ENCODE data around the gene CAND2.
"Not testable (repeated sequence)": the region's sequence is repeated elsewhere in the genome, so short reads cannot be mapped to it uniquely, and the experiment has no call there.

Gene CAND2

GRCh38 chr3:12842469-12842868 lies 46.0 kb downstream of the CAND2 start:
- Histone ChIP-seq H3K36me3 (ENCODE audit: insufficient read depth, low read length) (peaks cover 25% of the 10 kb centered on the region), H3K9me3 (ENCODE audit: low read length) (no peaks in the 10 kb centered on the region), H3K4me1 (ENCODE audit: insufficient read depth, low read length) (peaks cover 26% of the 10 kb centered on the region), H3K4me3 (ENCODE audit: low read depth in 1 of 2, low read length in 2 of 2) (no peak overlapping the region), H3K27me3 (ENCODE audit: control insufficient read depth in 1 of 2, insufficient read depth in 2 of 2, low read length in 2 of 2) (no peaks in the 10 kb centered on the region), H3K27ac (ENCODE audit: low read depth, low read length) (no peak overlapping the region), H3K9ac (ENCODE audit: low read length) (no peak overlapping the region)

GRCh38 chr3:12845811-12846210 lies 49.3 kb downstream of the CAND2 start:
- Histone ChIP-seq H3K9ac (ENCODE audit: low read length) (no peak overlapping the region), H3K27ac (ENCODE audit: low read depth, low read length) (no peak overlapping the region), H3K4me3 (ENCODE audit: low read depth in 1 of 2, low read length in 2 of 2) (no peak overlapping the region), H3K4me1 (ENCODE audit: insufficient read depth, low read length) (peaks cover under 1% of the 10 kb centered on the region), H3K36me3 (ENCODE audit: insufficient read depth, low read length) (no peaks in the 10 kb centered on the region), H3K27me3 (ENCODE audit: control insufficient read depth in 1 of 2, insufficient read depth in 2 of 2, low read length in 2 of 2) (no peaks in the 10 kb centered on the region), H3K9me3 (ENCODE audit: low read length) (no peaks in the 10 kb centered on the region)

- Histone ChIP-seq H3K4me1 (ENCODE audit: insufficient read depth, low read length) (no peaks in the 10 kb centered on the region), H3K9ac (ENCODE audit: low read length) (no peak overlapping the region), H3K4me3 (ENCODE audit: low read depth in 1 of 2, low read length in 2 of 2) (no peak overlapping the region), H3K27ac (ENCODE audit: low read depth, low read length) (no peak overlapping the region), H3K36me3 (ENCODE audit: insufficient read depth, low read length) (no peaks in the 10 kb centered on the region), H3K9me3 (ENCODE audit: low read length) (no peaks in the 10 kb centered on the region), H3K27me3 (ENCODE audit: control insufficient read depth in 1 of 2, insufficient read depth in 2 of 2, low read length in 2 of 2) (no peaks in the 10 kb centered on the region)
Measured at GRCh38 chr3:12852201-12852600, 55.7 kb downstream of the CAND2 start.

- not testable (repeated sequence) for H3K9ac ChIP-seq (ENCODE audit: low read length); H3K4me1 ChIP-seq (ENCODE audit: insufficient read depth, low read length); H3K27ac ChIP-seq (ENCODE audit: low read depth, low read length); H3K36me3 ChIP-seq (ENCODE audit: insufficient read depth, low read length); H3K4me3 ChIP-seq (ENCODE audit: low read depth in 1 of 2, low read length in 2 of 2); H3K9me3 ChIP-seq (ENCODE audit: low read length); H3K27me3 ChIP-seq (ENCODE audit: control insufficient read depth in 1 of 2, insufficient read depth in 2 of 2, low read length in 2 of 2)
Measured at GRCh38 chr3:12853847-12854246, 57.4 kb downstream of the CAND2 start.

- no peak overlapping the region for H3K9ac ChIP-seq (ENCODE audit: low read length)
- H3K27me3 ChIP-seq (ENCODE audit: control insufficient read depth in 1 of 2, insufficient read depth in 2 of 2, low read length in 2 of 2) = no peaks in the 10 kb centered on the region
- H3K4me1 ChIP-seq (ENCODE audit: insufficient read depth, low read length) = no peaks in the 10 kb centered on the region
- H3K9me3 ChIP-seq (ENCODE audit: low read length) = no peaks in the 10 kb centered on the region
- H3K4me3 ChIP-seq (ENCODE audit: low read depth in 1 of 2, low read length in 2 of 2) = no peak overlapping the region
- no peak overlapping the region for H3K27ac ChIP-seq (ENCODE audit: low read depth, low read length)
- H3K36me3 ChIP-seq (ENCODE audit: insufficient read depth, low read length) = no peaks in the 10 kb centered on the region
Measured at GRCh38 chr3:12854565-12854964, 58.1 kb downstream of the CAND2 start.

- Histone ChIP-seq H3K9ac (ENCODE audit: low read length) (no peak overlapping the region), H3K4me1 (ENCODE audit: insufficient read depth, low read length) (no peaks in the 10 kb centered on the region), H3K36me3 (ENCODE audit: insufficient read depth, low read length) (no peaks in the 10 kb centered on the region), H3K27me3 (ENCODE audit: control insufficient read depth in 1 of 2, insufficient read depth in 2 of 2, low read length in 2 of 2) (no peaks in the 10 kb centered on the region), H3K9me3 (ENCODE audit: low read length) (no peaks in the 10 kb centered on the region), H3K27ac (ENCODE audit: low read depth, low read length) (no peak overlapping the region), H3K4me3 (ENCODE audit: low read depth in 1 of 2, low read length in 2 of 2) (no peak overlapping the region)
Measured at GRCh38 chr3:12856626-12857025, 60.1 kb downstream of the CAND2 start.

- Histone ChIP-seq H3K9ac (ENCODE audit: low read length) (no peak overlapping the region), H3K36me3 (ENCODE audit: insufficient read depth, low read length) (no peaks in the 10 kb centered on the region), H3K27me3 (ENCODE audit: control insufficient read depth in 1 of 2, insufficient read depth in 2 of 2, low read length in 2 of 2) (no peaks in the 10 kb centered on the region), H3K4me3 (ENCODE audit: low read depth in 1 of 2, low read length in 2 of 2) (no peak overlapping the region), H3K9me3 (ENCODE audit: low read length) (no peaks in the 10 kb centered on the region), H3K4me1 (ENCODE audit: insufficient read depth, low read length) (no peaks in the 10 kb centered on the region), H3K27ac (ENCODE audit: low read depth, low read length) (no peak overlapping the region)
Measured at GRCh38 chr3:12859840-12860239, 63.4 kb downstream of the CAND2 start.

GRCh38 chr3:12861611-12862010 lies 65.1 kb downstream of the CAND2 start:
- H3K27me3 ChIP-seq (ENCODE audit: control insufficient read depth in 1 of 2, insufficient read depth in 2 of 2, low read length in 2 of 2) = no peaks in the 10 kb centered on the region
- no peak overlapping the region for H3K27ac ChIP-seq (ENCODE audit: low read depth, low read length)
- H3K9me3 ChIP-seq (ENCODE audit: low read length) = no peaks in the 10 kb centered on the region
- H3K4me3 ChIP-seq (ENCODE audit: low read depth in 1 of 2, low read length in 2 of 2) = no peak overlapping the region
- no peaks in the 10 kb centered on the region for H3K36me3 ChIP-seq (ENCODE audit: insufficient read depth, low read length)
- no peak overlapping the region for H3K9ac ChIP-seq (ENCODE audit: low read length)
- no peaks in the 10 kb centered on the region for H3K4me1 ChIP-seq (ENCODE audit: insufficient read depth, low read length)

- H3K27me3 ChIP-seq (ENCODE audit: control insufficient read depth in 1 of 2, insufficient read depth in 2 of 2, low read length in 2 of 2) = no peaks in the 10 kb centered on the region
- H3K4me3 ChIP-seq (ENCODE audit: low read depth in 1 of 2, low read length in 2 of 2) = no peak overlapping the region
- H3K4me1 ChIP-seq (ENCODE audit: insufficient read depth, low read length) = no peaks in the 10 kb centered on the region
- no peak overlapping the region for H3K27ac ChIP-seq (ENCODE audit: low read depth, low read length)
- no peaks in the 10 kb centered on the region for H3K36me3 ChIP-seq (ENCODE audit: insufficient read depth, low read length)
- no peaks in the 10 kb centered on the region for H3K9me3 ChIP-seq (ENCODE audit: low read length)
- no peak overlapping the region for H3K9ac ChIP-seq (ENCODE audit: low read length)
Measured at GRCh38 chr3:12862387-12862786, 65.9 kb downstream of the CAND2 start.

- Histone ChIP-seq H3K9ac (ENCODE audit: low read length) (no peak overlapping the region), H3K36me3 (ENCODE audit: insufficient read depth, low read length) (no peaks in the 10 kb centered on the region), H3K9me3 (ENCODE audit: low read length) (no peaks in the 10 kb centered on the region), H3K4me1 (ENCODE audit: insufficient read depth, low read length) (peaks cover 5% of the 10 kb centered on the region), H3K27me3 (ENCODE audit: control insufficient read depth in 1 of 2, insufficient read depth in 2 of 2, low read length in 2 of 2) (peaks cover 0 to 6% of the 10 kb centered on the region in 2 donors), H3K27ac (ENCODE audit: low read depth, low read length) (no peak overlapping the region), H3K4me3 (ENCODE audit: low read depth in 1 of 2, low read length in 2 of 2) (no peak overlapping the region)
Measured at GRCh38 chr3:12865271-12865670, 68.8 kb downstream of the CAND2 start.

GRCh38 chr3:12866836-12867235 lies 70.4 kb downstream of the CAND2 start:
- H3K27ac ChIP-seq (ENCODE audit: low read depth, low read length) = no peak overlapping the region
- H3K9me3 ChIP-seq (ENCODE audit: low read length) = no peaks in the 10 kb centered on the region
- no peaks in the 10 kb centered on the region for H3K36me3 ChIP-seq (ENCODE audit: insufficient read depth, low read length)
- H3K27me3 ChIP-seq (ENCODE audit: control insufficient read depth in 1 of 2, insufficient read depth in 2 of 2, low read length in 2 of 2) = peaks cover 0 to 6% of the 10 kb centered on the region in 2 donors
- H3K9ac ChIP-seq (ENCODE audit: low read length) = no peak overlapping the region
- H3K4me1 ChIP-seq (ENCODE audit: insufficient read depth, low read length) = peaks cover 5% of the 10 kb centered on the region
- H3K4me3 ChIP-seq (ENCODE audit: low read depth in 1 of 2, low read length in 2 of 2) = no peak overlapping the region

- Histone ChIP-seq H3K4me3 (ENCODE audit: low read depth in 1 of 2, low read length in 2 of 2) (no peak overlapping the region), H3K9me3 (ENCODE audit: low read length) (no peaks in the 10 kb centered on the region), H3K27ac (ENCODE audit: low read depth, low read length) (no peak overlapping the region), H3K27me3 (ENCODE audit: control insufficient read depth in 1 of 2, insufficient read depth in 2 of 2, low read length in 2 of 2) (peaks cover 0 to 6% of the 10 kb centered on the region in 2 donors), H3K4me1 (ENCODE audit: insufficient read depth, low read length) (peaks cover 5% of the 10 kb centered on the region), H3K36me3 (ENCODE audit: insufficient read depth, low read length) (no peaks in the 10 kb centered on the region), H3K9ac (ENCODE audit: low read length) (no peak overlapping the region)
Measured at GRCh38 chr3:12868039-12869034, 71.9 kb downstream of the CAND2 start.
